Measurements from ENCODE around the gene UQCRFS1.

The UQCRFS1 gene

GRCh38 chr19:29259867-29260281 lies 46.9 kb upstream of the UQCRFS1 start:
- no peaks in the 10 kb centered on the region for H3K36me3 ChIP-seq (ENCODE audit: insufficient read depth)
- no peak overlapping the region for H3K4me3 ChIP-seq (IDR thresholded peaks at IDR 0.05; ENCODE audit: insufficient read depth, low read depth, low read length)
- no peak overlapping the region for H2AFZ ChIP-seq (ENCODE audit: low read depth)
- H4K20me1 ChIP-seq (ENCODE audit: insufficient read depth) = no peaks in the 10 kb centered on the region
- no peak overlapping the region for H3K4me2 ChIP-seq
- H3K27ac ChIP-seq = no peak overlapping the region
- H3K4me1 ChIP-seq (ENCODE audit: low read depth, poor library complexity, severe bottlenecking) = no peaks in the 10 kb centered on the region
- H3K27me3 ChIP-seq (ENCODE audit: insufficient read depth, low read depth) = no peaks in the 10 kb centered on the region
- no peaks in the 10 kb centered on the region for H3K79me2 ChIP-seq (ENCODE audit: insufficient read depth, low read depth)
- TF ChIP-seq CTCF (conservative IDR thresholded peaks at IDR 0.05; ENCODE audit: low read depth, low read length) = no peak
- no peak overlapping the region for H3K9ac ChIP-seq

GRCh38 chr19:29259153-29259552 lies 46.2 kb upstream of the UQCRFS1 start:
- H3K36me3 ChIP-seq (ENCODE audit: insufficient read depth) = no peaks in the 10 kb centered on the region
- H3K9ac ChIP-seq = no peak overlapping the region
- H3K27ac ChIP-seq = no peak overlapping the region
- H3K27me3 ChIP-seq (ENCODE audit: insufficient read depth, low read depth) = no peaks in the 10 kb centered on the region
- H4K20me1 ChIP-seq (ENCODE audit: insufficient read depth) = no peaks in the 10 kb centered on the region
- peak; percentile 56 for TF ChIP-seq CTCF (conservative IDR thresholded peaks at IDR 0.05; ENCODE audit: low read depth, low read length)
- no peak overlapping the region for H3K4me2 ChIP-seq
- H3K4me1 ChIP-seq (ENCODE audit: low read depth, poor library complexity, severe bottlenecking) = no peaks in the 10 kb centered on the region
- no peaks in the 10 kb centered on the region for H3K79me2 ChIP-seq (ENCODE audit: insufficient read depth, low read depth)
- H2AFZ ChIP-seq (ENCODE audit: low read depth) = no peak overlapping the region
- no peak overlapping the region for H3K4me3 ChIP-seq (IDR thresholded peaks at IDR 0.05; ENCODE audit: insufficient read depth, low read depth, low read length)

- Histone ChIP-seq H2AFZ (ENCODE audit: low read depth) (no peak overlapping the region), H3K4me3 (IDR thresholded peaks at IDR 0.05; ENCODE audit: insufficient read depth, low read depth, low read length) (no peak overlapping the region), H3K27ac (no peak overlapping the region), H3K36me3 (ENCODE audit: insufficient read depth) (no peaks in the 10 kb centered on the region), H4K20me1 (ENCODE audit: insufficient read depth) (no peaks in the 10 kb centered on the region), H3K27me3 (ENCODE audit: insufficient read depth, low read depth) (no peaks in the 10 kb centered on the region), H3K4me1 (ENCODE audit: low read depth, poor library complexity, severe bottlenecking) (no peaks in the 10 kb centered on the region), H3K9ac (no peak overlapping the region), H3K79me2 (ENCODE audit: insufficient read depth, low read depth) (no peaks in the 10 kb centered on the region), H3K4me2 (no peak overlapping the region)
- no peak for TF ChIP-seq CTCF (conservative IDR thresholded peaks at IDR 0.05; ENCODE audit: low read depth, low read length)
These were observed 43.6 kb upstream of the UQCRFS1 start for GRCh38 chr19:29256516-29256915.

- Histone ChIP-seq H3K9ac (no peak overlapping the region), H3K4me2 (no peak overlapping the region), H3K27ac (no peak overlapping the region), H4K20me1 (ENCODE audit: insufficient read depth) (no peaks in the 10 kb centered on the region), H3K36me3 (ENCODE audit: insufficient read depth) (no peaks in the 10 kb centered on the region), H3K79me2 (ENCODE audit: insufficient read depth, low read depth) (no peaks in the 10 kb centered on the region), H3K4me1 (ENCODE audit: low read depth, poor library complexity, severe bottlenecking) (no peaks in the 10 kb centered on the region), H2AFZ (ENCODE audit: low read depth) (no peak overlapping the region), H3K4me3 (IDR thresholded peaks at IDR 0.05; ENCODE audit: insufficient read depth, low read depth, low read length) (no peak overlapping the region), H3K27me3 (ENCODE audit: insufficient read depth, low read depth) (no peaks in the 10 kb centered on the region)
- no peak for TF ChIP-seq CTCF (conservative IDR thresholded peaks at IDR 0.05; ENCODE audit: low read depth, low read length)
These were observed 43.0 kb upstream of the UQCRFS1 start for GRCh38 chr19:29255912-29256311.

Measured in KMS-11 (cell line).